Prostate gland (tissue), 2 donors: ENCODE data around the gene FSIP2. TPM values are rescaled to one million over a fixed set of nuclear protein-coding genes. Genes with fewer than 3 reads are reported as not detected.

Experiments
- DNase-seq: peaks from one replicate; pipeline ENCODE4 v3.0.0-alpha.2; 2019; ENCODE audit warnings: low spot score
- H3K27ac ChIP-seq, 2 donors: fragments of 200-600 bp; sonication (generic); 2 replicates each; pipeline ENCODE4 v1.5.1; 2017 to 2019
- H3K27me3 ChIP-seq: fragments of 200-600 bp; sonication (generic); replicated peaks from 2 replicates; pipeline ENCODE4 v1.5.1; 2019; ENCODE audit not compliant: insufficient read depth
- H3K36me3 ChIP-seq, 2 donors: fragments of 200-600 bp; sonication (generic); 1 replicate in 1 of 2; 2 replicates in 1 of 2; pipeline versions ENCODE4 v1.5.1 to v1.8.1; 2017 to 2019
- H3K4me1 ChIP-seq: fragments of 200-600 bp; sonication (generic); replicated peaks from 2 replicates; pipeline ENCODE4 v1.5.1; 2019
- H3K4me3 ChIP-seq, 2 donors: fragments of 200-600 bp; sonication (generic); 2 replicates each; pipeline ENCODE4 v1.5.1; 2017 to 2019
- H3K9me3 ChIP-seq: fragments of 200-600 bp; sonication (generic); 2 replicates; pipeline ENCODE4 v1.5.1; 2017
- CTCF ChIP-seq, 4 experiments: fragments of 200-600 bp in 2 of 4; fragments of 450-650 bp in 2 of 4; sonication (generic) in 2 of 4; IDR thresholded peaks; 1 replicate in 3 of 4; 2 replicates in 1 of 4; pipeline ENCODE4 v1.5.1; 2016 to 2019; ENCODE audit warnings: antibody characterized with exemption in 4 of 4, mild to moderate bottlenecking in 2 of 4, moderate library complexity in 2 of 4
- POLR2A ChIP-seq: fragments of 450-650 bp; IDR thresholded peaks from one replicate; pipeline ENCODE4 v1.6.1; 2016; ENCODE audit warnings: antibody characterized with exemption, mild to moderate bottlenecking
- POLR2AphosphoS5 ChIP-seq: sonication (generic); formaldehyde crosslinking; IDR thresholded peaks from one replicate; pipeline ENCODE4 v1.6.1; 2017; ENCODE audit warnings: antibody characterized with exemption
- WGBS: methylation state at CpG from one replicate; pipeline ENCODE4 v1.1.5; 2018; 5-methylcytosine and 5-hydroxymethylcytosine counted together
- intact Hi-C: fragments of 100-400 bp; cut with DNase I; formaldehyde crosslinking; loops from one replicate; pipeline ENCODE4 v1.14.2; 2022
- total RNA-seq, 2 donors: library from RNA; depleted of rRNA; stranded (reverse); fragments of >200 nt; gene quantifications; one replicate each; pipeline ENCODE4 v1.1.0, GENCODE V29; 2016

FSIP2 gene
- total RNA-seq: 1 to 10 TPM in 1 of 2 donors, under 1 TPM in 1; 0.91 to 7.3 TPM

- intact Hi-C loops: loop anchor here (5.0 kb wide), 1 partner anchor 532 kb away; no protein-coding TSS in a partner anchor
- Histone ChIP-seq H3K27me3 (no peaks in the 10 kb centered on the region), H3K4me1 (no peaks in the 10 kb centered on the region), H3K4me3 (peak within 1 kb of the TSS in 1 of 2 donors; percentile 24), H3K27ac (no peak within 1 kb of the TSS), H3K9me3 (no peaks in the 10 kb centered on the region), H3K36me3 (no peaks in the 10 kb centered on the region)
- 17% methylated on average over 59 of the region's 59 CpGs for WGBS
- peak; percentile 38 to 70 (median 60) for TF ChIP-seq CTCF (IDR thresholded peaks at IDR 0.05)
- TF ChIP-seq POLR2AphosphoS5: no peak
- peak; percentile 16 for DNase-seq
Measured at GRCh38 chr2:185738679-185739472, at the start of gene FSIP2. FSIP2 (plus strand) TSS chr2:185738804; CDS start chr2:185738895, 91 bp downstream.

GRCh38 chr2:185689906-185690539, 48.6 kb upstream of the FSIP2 start:
- TF ChIP-seq POLR2A: no peak
- no peak for TF ChIP-seq POLR2AphosphoS5
- no peak for TF ChIP-seq CTCF (IDR thresholded peaks at IDR 0.05)
- Histone ChIP-seq H3K27ac (no peak overlapping the region), H3K4me3 (no peak overlapping the region), H3K4me1 (no peaks in the 10 kb centered on the region), H3K36me3 (no peaks in the 10 kb centered on the region), H3K9me3 (no peaks in the 10 kb centered on the region), H3K27me3 (no peaks in the 10 kb centered on the region)
- 79% methylated on average over 3 of the region's 3 CpGs for WGBS
- intact Hi-C loops: no loop called here
- DNase-seq: no peak

GRCh38 chr2:185695711-185696235, 42.8 kb upstream of the FSIP2 start:
- no peak for DNase-seq
- TF ChIP-seq POLR2A: no peak
- no peak for TF ChIP-seq POLR2AphosphoS5
- TF ChIP-seq CTCF (IDR thresholded peaks at IDR 0.05): no peak
- Histone ChIP-seq H3K9me3 (no peaks in the 10 kb centered on the region), H3K4me3 (no peak overlapping the region), H3K36me3 (no peaks in the 10 kb centered on the region), H3K27ac (no peak overlapping the region), H3K4me1 (no peaks in the 10 kb centered on the region), H3K27me3 (no peaks in the 10 kb centered on the region)
- 44% methylated on average over 2 of the region's 2 CpGs for WGBS
- intact Hi-C loops: no loop called here

- Histone ChIP-seq H3K27ac (no peak overlapping the region), H3K4me1 (no peaks in the 10 kb centered on the region), H3K27me3 (no peaks in the 10 kb centered on the region), H3K9me3 (no peaks in the 10 kb centered on the region), H3K36me3 (no peaks in the 10 kb centered on the region), H3K4me3 (no peak overlapping the region)
- no peak for DNase-seq
- 23% methylated on average over 4 of the region's 4 CpGs for WGBS
- intact Hi-C loops: no loop called here
- no peak for TF ChIP-seq POLR2A
- no peak for TF ChIP-seq CTCF (IDR thresholded peaks at IDR 0.05)
- no peak for TF ChIP-seq POLR2AphosphoS5
Measured at GRCh38 chr2:185700883-185701282, 37.7 kb upstream of the FSIP2 start.
